Thyroid gland (tissue), 4 donors: ENCODE measurements around the gene DOCK1. TPM values are rescaled to one million over a fixed set of nuclear protein-coding genes. Genes with fewer than 3 reads are reported as not detected.

Experiments
- DNase-seq, 2 donors: peaks; one replicate each; pipeline ENCODE4 v3.0.0-alpha.2; 2019
- H3K27ac ChIP-seq, 3 donors: fragments of 200-600 bp; sonication (generic); 1 replicate in 2 of 3; 2 replicates in 1 of 3; pipeline ENCODE4 v1.5.1; 2016 to 2019; ENCODE audit warnings: mild to moderate bottlenecking in 1 of 3, moderate library complexity in 1 of 3
- H3K27me3 ChIP-seq: fragments of 200-600 bp; sonication (generic); one replicate; pipeline ENCODE4 v1.5.1; 2019
- H3K36me3 ChIP-seq, 2 donors: fragments of 200-600 bp; sonication (generic); one replicate each; pipeline ENCODE4 v1.5.1; 2016 to 2019
- H3K4me1 ChIP-seq, 2 donors: fragments of 200-600 bp; sonication (generic); one replicate each; pipeline ENCODE4 v1.5.1; 2017 to 2019
- H3K4me3 ChIP-seq, 3 donors: fragments of 200-600 bp; sonication (generic); replicated peaks in 1 of 3; 1 replicate in 2 of 3; 2 replicates in 1 of 3; pipeline ENCODE4 v1.5.1; 2016; ENCODE audit warnings: mild to moderate bottlenecking in 1 of 3
- H3K9me3 ChIP-seq: fragments of 200-600 bp; sonication (generic); one replicate; pipeline ENCODE4 v1.5.1; 2017
- POLR2A ChIP-seq, 2 donors: fragments of 450-650 bp; IDR thresholded peaks; one replicate each; pipeline ENCODE4 v1.6.1; 2017; ENCODE audit warnings: antibody characterized with exemption in 2 of 2, mild to moderate bottlenecking in 2 of 2, moderate library complexity in 1 of 2
- WGBS, 2 donors: methylation state at CpG; one replicate each; pipeline ENCODE4 v1.1.5; 2017; 5-methylcytosine and 5-hydroxymethylcytosine counted together
- intact Hi-C: fragments of 100-400 bp; cut with DNase I; formaldehyde crosslinking; loops from one replicate; pipeline ENCODE4 v1.15.1; 2023
- total RNA-seq, 4 donors: library from RNA; depleted of rRNA; stranded (reverse); fragments of >200 nt; gene quantifications; one replicate each; pipeline ENCODE4 v1.2.3, GENCODE V29; 2016
- TF ChIP-seq, protein P1 (sequence below), 6 experiments: fragments of 200-600 bp in 3 of 6; fragments of 450-650 bp in 3 of 6; sonication (generic) in 3 of 6; IDR thresholded peaks; one replicate each; pipeline ENCODE4 v1.5.1; 2016 to 2019; ENCODE audit warnings: antibody characterized with exemption in 6 of 6, mild to moderate bottlenecking in 2 of 6, inconsistent platforms in 1 of 6, moderate library complexity in 1 of 6

The DOCK1 gene
- total RNA-seq, 4 donors from 2014 or later = 89.7 to 217 (median 112) TPM

DNA sequence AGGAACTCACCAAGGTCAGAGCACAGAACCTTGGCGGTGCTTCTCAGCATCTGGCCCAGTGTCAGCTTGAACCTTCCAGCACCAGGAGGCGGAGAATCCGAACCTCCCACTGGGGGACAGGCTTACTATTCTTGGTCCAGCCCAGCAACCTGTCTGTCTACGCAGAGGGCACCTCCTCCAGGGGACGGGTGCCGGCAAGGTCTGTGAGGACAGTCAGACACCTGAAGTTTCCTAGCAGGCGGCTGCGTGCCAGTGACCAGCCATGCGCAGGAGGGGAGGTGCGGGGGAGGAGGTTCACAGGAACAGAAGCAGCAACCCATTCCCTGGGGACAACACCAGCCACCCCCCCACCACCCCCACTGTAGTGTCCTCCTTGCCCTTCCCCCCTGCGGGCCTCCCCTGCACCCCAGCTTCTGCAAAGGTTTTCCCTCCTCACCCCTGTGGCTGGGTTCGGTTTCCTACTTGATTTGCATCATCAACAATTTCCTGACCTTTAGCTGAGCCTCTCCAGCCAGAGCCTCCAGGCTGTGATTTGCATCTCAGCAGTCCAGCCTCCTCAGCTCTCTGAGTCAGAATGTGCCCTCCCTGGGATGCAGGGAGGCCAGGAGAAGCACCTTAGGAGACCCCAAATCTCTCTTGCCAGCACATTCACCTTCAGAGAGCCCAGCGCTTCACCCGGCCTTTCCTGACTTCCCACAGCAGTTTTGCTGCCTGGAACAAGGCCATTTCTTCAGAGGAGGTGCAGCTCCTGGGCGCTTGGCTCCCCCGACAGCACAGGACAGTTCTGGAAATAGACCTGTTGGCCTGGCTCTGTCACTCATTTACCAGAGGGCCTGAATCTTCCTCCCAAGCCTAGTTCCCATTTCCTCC lies 536.4 kb downstream of the DOCK1 start:
- H3K4me3 ChIP-seq = no peak overlapping the region
- H3K4me1 ChIP-seq = no peaks in the 10 kb centered on the region
- no peak overlapping the region for H3K27ac ChIP-seq
- intact Hi-C loops = no loop called here
- H3K36me3 ChIP-seq = peaks cover 32 to 42% of the 10 kb centered on the region in 2 donors
- WGBS, 2 donors = 71 to 84% methylated on average over 8 to 13 of the region's 16 CpGs
- no peaks in the 10 kb centered on the region for H3K9me3 ChIP-seq
- no peaks in the 10 kb centered on the region for H3K27me3 ChIP-seq
- TF ChIP-seq, protein P1, sequence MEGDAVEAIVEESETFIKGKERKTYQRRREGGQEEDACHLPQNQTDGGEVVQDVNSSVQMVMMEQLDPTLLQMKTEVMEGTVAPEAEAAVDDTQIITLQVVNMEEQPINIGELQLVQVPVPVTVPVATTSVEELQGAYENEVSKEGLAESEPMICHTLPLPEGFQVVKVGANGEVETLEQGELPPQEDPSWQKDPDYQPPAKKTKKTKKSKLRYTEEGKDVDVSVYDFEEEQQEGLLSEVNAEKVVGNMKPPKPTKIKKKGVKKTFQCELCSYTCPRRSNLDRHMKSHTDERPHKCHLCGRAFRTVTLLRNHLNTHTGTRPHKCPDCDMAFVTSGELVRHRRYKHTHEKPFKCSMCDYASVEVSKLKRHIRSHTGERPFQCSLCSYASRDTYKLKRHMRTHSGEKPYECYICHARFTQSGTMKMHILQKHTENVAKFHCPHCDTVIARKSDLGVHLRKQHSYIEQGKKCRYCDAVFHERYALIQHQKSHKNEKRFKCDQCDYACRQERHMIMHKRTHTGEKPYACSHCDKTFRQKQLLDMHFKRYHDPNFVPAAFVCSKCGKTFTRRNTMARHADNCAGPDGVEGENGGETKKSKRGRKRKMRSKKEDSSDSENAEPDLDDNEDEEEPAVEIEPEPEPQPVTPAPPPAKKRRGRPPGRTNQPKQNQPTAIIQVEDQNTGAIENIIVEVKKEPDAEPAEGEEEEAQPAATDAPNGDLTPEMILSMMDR (IDR thresholded peaks at IDR 0.05) = no peak
- TF ChIP-seq POLR2A (IDR thresholded peaks at IDR 0.05) = no peak
- DNase-seq = peak; percentile 77 to 81

DNA sequence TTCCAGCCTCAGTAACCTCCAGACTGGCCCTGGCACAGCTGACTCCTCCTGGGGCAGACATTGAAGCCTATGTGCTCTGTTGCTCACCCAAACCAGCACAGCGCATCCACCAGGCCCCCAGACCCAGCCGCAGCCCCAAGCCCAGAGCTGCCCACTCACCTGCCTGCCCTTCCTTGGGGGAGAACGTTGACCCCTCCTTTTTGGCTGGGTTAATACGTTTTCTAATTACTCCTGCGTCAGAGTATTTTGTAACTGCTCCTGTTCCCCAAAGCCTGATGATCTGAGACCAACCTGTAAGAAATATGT lies 536.9 kb downstream of the DOCK1 start:
- H3K9me3 ChIP-seq = no peaks in the 10 kb centered on the region
- intact Hi-C loops = no loop called here
- no peak overlapping the region for H3K4me3 ChIP-seq
- peaks cover 32 to 44% of the 10 kb centered on the region in 2 donors for H3K36me3 ChIP-seq
- no peaks in the 10 kb centered on the region for H3K4me1 ChIP-seq
- no peak for TF ChIP-seq POLR2A (IDR thresholded peaks at IDR 0.05)
- TF ChIP-seq, protein P1 (IDR thresholded peaks at IDR 0.05) = no peak
- H3K27me3 ChIP-seq = no peaks in the 10 kb centered on the region
- no peak for DNase-seq
- 91 to 92% methylated on average over 5 of the region's 5 CpGs for WGBS, 2 donors
- no peak overlapping the region for H3K27ac ChIP-seq

DNA sequence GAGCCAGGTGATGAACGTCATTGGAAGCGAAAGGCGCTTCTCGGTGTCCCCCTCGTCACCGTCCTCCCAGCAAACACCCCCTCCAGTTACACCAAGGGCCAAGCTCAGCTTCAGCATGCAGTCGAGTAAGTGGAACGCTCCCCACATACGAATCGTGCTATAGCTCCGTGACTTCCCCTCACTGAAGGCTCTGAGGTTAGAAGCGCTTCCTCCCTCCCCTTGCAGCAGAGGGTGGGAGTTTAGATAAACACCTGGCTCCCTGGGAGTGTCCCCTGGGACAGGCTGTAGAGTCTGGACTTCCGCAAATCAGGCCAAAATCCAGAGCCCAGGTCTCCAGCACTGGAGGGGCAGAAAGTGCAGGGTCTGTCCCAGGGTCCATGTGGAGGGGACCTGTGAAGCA lies 538.9 kb downstream of the DOCK1 start:
- no peak overlapping the region for H3K27ac ChIP-seq
- intact Hi-C loops = no loop called here

DNA sequence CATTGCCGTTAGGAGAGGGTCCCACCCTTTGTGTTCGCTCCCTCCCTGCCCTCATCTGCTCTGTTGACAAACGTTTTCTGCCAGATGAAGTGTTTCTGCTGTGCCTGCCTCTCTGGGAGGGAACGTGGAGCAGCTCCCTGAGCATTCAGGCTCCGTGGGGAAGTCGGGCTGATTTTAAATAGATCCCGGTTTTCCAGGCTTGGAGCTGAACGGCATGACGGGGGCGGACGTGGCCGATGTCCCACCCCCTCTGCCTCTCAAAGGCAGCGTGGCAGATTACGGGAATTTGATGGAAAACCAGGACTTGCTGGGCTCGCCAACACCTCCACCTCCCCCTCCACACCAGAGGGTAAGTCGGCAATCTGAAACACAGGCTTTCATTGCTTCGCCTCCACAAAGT lies 542.0 kb downstream of the DOCK1 start:
- no peaks in the 10 kb centered on the region for H3K27me3 ChIP-seq
- H3K9me3 ChIP-seq = no peaks in the 10 kb centered on the region
- intact Hi-C loops = no loop called here
- no peak overlapping the region for H3K27ac ChIP-seq
- TF ChIP-seq, protein P1 (IDR thresholded peaks at IDR 0.05) = no peak
- no peak for TF ChIP-seq POLR2A (IDR thresholded peaks at IDR 0.05)
- no peak for DNase-seq
- 86 to 92% methylated on average over 17 of the region's 17 CpGs for WGBS, 2 donors
- H3K4me3 ChIP-seq = no peak overlapping the region
- peaks cover 15 to 48% of the 10 kb centered on the region in 2 donors for H3K36me3 ChIP-seq
- H3K4me1 ChIP-seq = no peaks in the 10 kb centered on the region

More for the DNA sequence above, 538.9 kb downstream of the DOCK1 start:
- TF ChIP-seq, protein P1 (IDR thresholded peaks at IDR 0.05) = no peak
- TF ChIP-seq POLR2A (IDR thresholded peaks at IDR 0.05) = no peak
- Histone ChIP-seq H3K9me3 (no peaks in the 10 kb centered on the region), H3K4me3 (no peak overlapping the region), H3K36me3 (peaks cover 28 to 48% of the 10 kb centered on the region in 2 donors), H3K27me3 (no peaks in the 10 kb centered on the region), H3K4me1 (no peaks in the 10 kb centered on the region)
- 90 to 93% methylated on average over 12 to 13 of the region's 13 CpGs for WGBS, 2 donors
- no peak for DNase-seq

DNA sequence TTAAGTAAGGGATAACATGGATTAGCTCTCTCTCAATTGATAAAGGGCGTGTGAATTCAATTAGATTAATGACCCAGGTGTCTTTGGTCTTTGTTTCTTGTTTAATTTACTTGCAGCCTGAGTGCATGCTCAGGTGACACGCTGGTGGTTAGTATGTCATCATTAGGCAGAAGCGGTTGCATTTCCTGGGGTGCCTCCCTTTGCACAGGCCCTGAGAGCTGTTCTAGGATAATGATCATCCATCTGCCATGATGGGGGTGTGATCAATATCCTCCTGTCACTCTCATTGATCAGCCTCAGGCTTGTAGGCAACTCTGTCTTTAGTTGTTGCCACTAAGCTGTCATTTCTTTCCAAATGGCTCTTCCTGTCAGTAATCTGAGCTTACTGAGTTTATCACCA lies 544.3 kb downstream of the DOCK1 start:
- H3K4me1 ChIP-seq = no peaks in the 10 kb centered on the region
- TF ChIP-seq, protein P1 (IDR thresholded peaks at IDR 0.05) = no peak
- TF ChIP-seq POLR2A (IDR thresholded peaks at IDR 0.05) = no peak
- H3K36me3 ChIP-seq = peaks cover 10 to 42% of the 10 kb centered on the region in 2 donors
- 81 to 84% methylated on average over 3 of the region's 3 CpGs for WGBS, 2 donors
- H3K9me3 ChIP-seq = no peaks in the 10 kb centered on the region
- H3K4me3 ChIP-seq = no peak overlapping the region
- intact Hi-C loops = no loop called here
- no peaks in the 10 kb centered on the region for H3K27me3 ChIP-seq
- H3K27ac ChIP-seq = no peak overlapping the region
- no peak for DNase-seq
